OCI-LY3 (cell line): ENCODE data around the gene LIF.

Experiments
- H2AFZ ChIP-seq: fragments of 200-600, 300-600 bp; shearing (Covaris generic); 2 replicates; pipeline ENCODE4 v1.6.0; 2014; ENCODE audit warnings: antibody characterized with exemption, low read depth, low read length
- H3K27ac ChIP-seq: fragments of 200-600, 300-600 bp; sonication (generic); 2 replicates; pipeline ENCODE4 v1.5.1; 2014; ENCODE audit warnings: mild to moderate bottlenecking, low read length, moderate library complexity, mixed read lengths
- H3K27me3 ChIP-seq: fragments of 200-600, 300-600 bp; sonication (generic); 2 replicates; pipeline ENCODE4 v1.6.1; 2014; ENCODE audit warnings: low read depth, low read length, mixed read lengths
- H3K36me3 ChIP-seq: fragments of 200-600, 300-600 bp; sonication (generic); replicated peaks from 2 replicates; pipeline ENCODE3; 2014; ENCODE audit warnings: low read depth, low read length, mixed read lengths
- H3K4me1 ChIP-seq: fragments of 300-600, 200-600 bp; sonication (generic); 2 replicates; pipeline ENCODE4 v1.6.1; 2014; ENCODE audit warnings: low read length, mixed read lengths
- H3K4me2 ChIP-seq: fragments of 200-600, 300-600 bp; sonication (generic); 2 replicates; pipeline ENCODE4 v1.6.1; 2014; ENCODE audit warnings: low read length, mixed read lengths
- H3K4me3 ChIP-seq: fragments of 300-600, 200-600 bp; sonication (generic); 2 replicates; pipeline ENCODE4 v1.5.1; 2014; ENCODE audit warnings: antibody characterized with exemption, mild to moderate bottlenecking, low read length, moderate library complexity
- H3K79me2 ChIP-seq: fragments of 300-600, 200-600 bp; shearing (Covaris generic); 2 replicates; pipeline ENCODE4 v1.6.1; 2014; ENCODE audit warnings: mild to moderate bottlenecking, low read length, mixed read lengths
- H3K9ac ChIP-seq: fragments of 300-600, 200-600 bp; shearing (Covaris generic); 2 replicates; pipeline ENCODE4 v1.6.0; 2014; ENCODE audit warnings: mild to moderate bottlenecking, low read length, moderate library complexity
- H3K9me3 ChIP-seq: fragments of 200-600, 300-600 bp; shearing (Covaris generic); 2 replicates; pipeline ENCODE4 v1.6.1; 2014; ENCODE audit warnings: low read length, mixed read lengths; ENCODE audit not compliant: insufficient read depth
- H4K20me1 ChIP-seq: fragments of 200-600, 300-600 bp; sonication (generic); 2 replicates; pipeline ENCODE4 v1.6.1; 2016; ENCODE audit warnings: low read length, mixed read lengths; ENCODE audit not compliant: insufficient read depth
- CTCF ChIP-seq: fragments of 200-600, 300-600 bp; sonication (generic); IDR thresholded peaks from 2 replicates; pipeline ENCODE4 v1.5.1; 2014; ENCODE audit warnings: antibody characterized with exemption, low read length, low read depth
- EZH2phosphoT487 ChIP-seq: fragments of 200-600 bp; shearing (Covaris generic); IDR thresholded peaks from 2 replicates; pipeline ENCODE4 v1.6.1; 2018; ENCODE audit warnings: antibody characterized with exemption, mixed run types, low read depth

LIF gene

GRCh38 chr22:30287648-30288418, 41.3 kb upstream of the LIF start:
- no peaks in the 10 kb centered on the region for H4K20me1 ChIP-seq
- no peaks in the 10 kb centered on the region for H3K36me3 ChIP-seq
- no peaks in the 10 kb centered on the region for H3K27me3 ChIP-seq
- peaks cover 24% of the 10 kb centered on the region for H3K4me1 ChIP-seq
- no peak for TF ChIP-seq EZH2phosphoT487
- TF ChIP-seq CTCF: peak; percentile 96
- no peaks in the 10 kb centered on the region for H3K9me3 ChIP-seq
- peak overlapping the region; percentile 93 for H3K4me2 ChIP-seq
- H2AFZ ChIP-seq: no peak overlapping the region
- H3K9ac ChIP-seq: no peak overlapping the region
- H3K79me2 ChIP-seq: no peaks in the 10 kb centered on the region
- H3K4me3 ChIP-seq: no peak overlapping the region
- H3K27ac ChIP-seq: no peak overlapping the region

GRCh38 chr22:30286813-30287647, 40.5 kb upstream of the LIF start:
- H3K4me3 ChIP-seq: no peak overlapping the region
- H3K36me3 ChIP-seq: no peaks in the 10 kb centered on the region
- H3K27ac ChIP-seq: no peak overlapping the region
- H2AFZ ChIP-seq: no peak overlapping the region
- peak overlapping the region; percentile 93 for H3K4me2 ChIP-seq
- peaks cover 3% of the 10 kb centered on the region; the same call in 1 of the 2 replicates for H3K27me3 ChIP-seq
- H3K9ac ChIP-seq: no peak overlapping the region
- no peaks in the 10 kb centered on the region for H4K20me1 ChIP-seq
- TF ChIP-seq EZH2phosphoT487 (no peak), CTCF (peak; percentile 94)
- H3K79me2 ChIP-seq: no peaks in the 10 kb centered on the region
- H3K9me3 ChIP-seq: no peaks in the 10 kb centered on the region
- H3K4me1 ChIP-seq: peaks cover 24% of the 10 kb centered on the region

GRCh38 chr22:30286331-30286730, 39.8 kb upstream of the LIF start:
- H3K4me3 ChIP-seq: no peak overlapping the region
- no peaks in the 10 kb centered on the region for H4K20me1 ChIP-seq
- no peak overlapping the region for H2AFZ ChIP-seq
- no peak overlapping the region for H3K9ac ChIP-seq
- no peak for TF ChIP-seq CTCF
- H3K9me3 ChIP-seq: no peaks in the 10 kb centered on the region
- no peak overlapping the region for H3K4me2 ChIP-seq
- peaks cover 5% of the 10 kb centered on the region; the same call in 1 of the 2 replicates for H3K27me3 ChIP-seq
- H3K27ac ChIP-seq: no peak overlapping the region
- peaks cover 24% of the 10 kb centered on the region for H3K4me1 ChIP-seq
- H3K36me3 ChIP-seq: no peaks in the 10 kb centered on the region
- no peaks in the 10 kb centered on the region for H3K79me2 ChIP-seq

- Histone ChIP-seq H3K27ac (no peak overlapping the region), H3K9me3 (no peaks in the 10 kb centered on the region), H4K20me1 (no peaks in the 10 kb centered on the region), H2AFZ (no peak overlapping the region), H3K36me3 (no peaks in the 10 kb centered on the region), H3K4me3 (no peak overlapping the region), H3K4me1 (peaks cover 24% of the 10 kb centered on the region), H3K9ac (no peak overlapping the region), H3K27me3 (peaks cover 5% of the 10 kb centered on the region; the same call in 1 of the 2 replicates), H3K79me2 (no peaks in the 10 kb centered on the region), H3K4me2 (no peak overlapping the region)
- no peak for TF ChIP-seq EZH2phosphoT487
- no peak for TF ChIP-seq CTCF
Observed at GRCh38 chr22:30285846-30286200, 39.3 kb upstream of the LIF start.
